DOHH2 (cell line): ENCODE data around the gene TEX2.

Experiments used
- H3F3A ChIP-seq: fragments of 200-600 bp; sonication (generic), shearing (Covaris generic); 2 replicates; pipeline ENCODE4 v1.6.0; 2016; ENCODE audit warnings: antibody characterized with exemption, mild to moderate bottlenecking; ENCODE audit not compliant: control insufficient read depth, insufficient read depth
- H3K27ac ChIP-seq: fragments of 200-600 bp; sonication (generic); 2 replicates; pipeline ENCODE4 v1.5.1; 2014; ENCODE audit warnings: low read depth, mild to moderate bottlenecking, low read length, moderate library complexity
- H3K27me3 ChIP-seq: fragments of 200-600 bp; sonication (generic); 2 replicates; pipeline ENCODE4 v1.6.1; 2014; ENCODE audit warnings: mild to moderate bottlenecking, low read length, mixed read lengths; ENCODE audit not compliant: control insufficient read depth
- H3K36me3 ChIP-seq: fragments of 200-600 bp; sonication (generic); 2 replicates; pipeline ENCODE4 v1.6.1; 2014; ENCODE audit warnings: mild to moderate bottlenecking, low read length, moderate library complexity, mixed read lengths; ENCODE audit not compliant: control insufficient read depth
- H3K4me1 ChIP-seq: fragments of 200-600 bp; sonication (generic); 2 replicates; pipeline ENCODE4 v1.6.1; 2014; ENCODE audit warnings: mild to moderate bottlenecking, low read length, mixed read lengths; ENCODE audit not compliant: control insufficient read depth
- H3K4me2 ChIP-seq: fragments of 200-600 bp; sonication (generic); 2 replicates; pipeline ENCODE4 v1.6.0; 2014; ENCODE audit warnings: mild to moderate bottlenecking, low read length, moderate library complexity
- H3K4me3 ChIP-seq: fragments of 200-600 bp; sonication (generic); 2 replicates; pipeline ENCODE4 v1.5.1; 2014; ENCODE audit warnings: mild to moderate bottlenecking, low read length, mixed read lengths
- H3K79me2 ChIP-seq: fragments of 200-600 bp; sonication (generic); 2 replicates; pipeline ENCODE4 v1.6.1; 2014; ENCODE audit warnings: mild to moderate bottlenecking, low read length, mixed read lengths; ENCODE audit not compliant: control insufficient read depth
- H3K9me2 ChIP-seq: fragments of 200-600 bp; sonication (generic); replicated peaks from 2 replicates; pipeline ENCODE4 v1.6.1; 2014; ENCODE audit warnings: mild to moderate bottlenecking, low read length, mixed read lengths; ENCODE audit not compliant: control insufficient read depth
- H3K9me3 ChIP-seq: fragments of 200-600 bp; sonication (generic); 2 replicates; pipeline ENCODE4 v1.6.1; 2014; ENCODE audit warnings: antibody characterized with exemption, low read length, mixed read lengths; ENCODE audit not compliant: control insufficient read depth, insufficient read depth
- H4K20me1 ChIP-seq: fragments of 200-600 bp; sonication (generic); 2 replicates; pipeline ENCODE4 v1.6.0; 2014; ENCODE audit warnings: low read depth, mild to moderate bottlenecking, antibody characterized with exemption, low read length, moderate library complexity; ENCODE audit not compliant: control insufficient read depth, insufficient read depth
- CTCF ChIP-seq: fragments of 200-600 bp; sonication (generic); IDR thresholded peaks from one replicate; pipeline ENCODE4 v1.5.1; 2014; ENCODE audit warnings: antibody characterized with exemption, mild to moderate bottlenecking, low read depth, low read length; ENCODE audit not compliant: poor library complexity, severe bottlenecking
- EZH2phosphoT487 ChIP-seq: fragments of 200-600 bp; sonication (generic); IDR thresholded peaks from 2 replicates; pipeline ENCODE4 v1.6.1; 2017; ENCODE audit warnings: borderline replicate concordance, mild to moderate bottlenecking, antibody characterized with exemption, low read length, moderate library complexity, mixed read lengths

TEX2 gene

GRCh38 chr17:64099543-64099942, 163.5 kb downstream of the TEX2 start:
- no peaks in the 10 kb centered on the region for H3K79me2 ChIP-seq

More at GRCh38 chr17:64099543-64099942, 163.5 kb downstream of the TEX2 start:
- no peaks in the 10 kb centered on the region for H3K36me3 ChIP-seq
- H3K4me2 ChIP-seq, result no peak overlapping the region
- H3K9me2 ChIP-seq, result no peaks in the 10 kb centered on the region
- peaks cover 5% of the 10 kb centered on the region for H3K27me3 ChIP-seq
- no peaks in the 10 kb centered on the region for H3F3A ChIP-seq
- no peak overlapping the region for H3K27ac ChIP-seq
- no peak overlapping the region for H3K4me3 ChIP-seq
- H3K4me1 ChIP-seq, result peaks cover 20% of the 10 kb centered on the region
- H4K20me1 ChIP-seq, result no peaks in the 10 kb centered on the region
- no peaks in the 10 kb centered on the region for H3K9me3 ChIP-seq
- TF ChIP-seq CTCF (no peak), EZH2phosphoT487 (no peak)
